AG10803 (cell line): Measurements from ENCODE around the gene LDLRAP1.

ENCODE experiments used
- DNase-seq: peaks from one replicate; pipeline ENCODE4 v3.0.0; 2010; ENCODE audit warnings: low read depth
- H3K4me3 ChIP-seq: 2 replicates; pipeline ENCODE4 v1.5.1; 2011; ENCODE audit warnings: mild to moderate bottlenecking, low read length, control low read depth
- CTCF ChIP-seq: conservative IDR thresholded peaks from 2 replicates; pipeline ENCODE4 v1.5.1; 2011; ENCODE audit warnings: mild to moderate bottlenecking, low read length, control low read depth, inconsistent platforms

LDLRAP1 gene

GRCh38 chr1:25566730-25567341, 23.4 kb downstream of the LDLRAP1 start:
- H3K4me3 ChIP-seq, result peak overlapping the region; percentile 37
- peak; percentile 30 for TF ChIP-seq CTCF
- DNase-seq, result peak; percentile 92

DNA sequence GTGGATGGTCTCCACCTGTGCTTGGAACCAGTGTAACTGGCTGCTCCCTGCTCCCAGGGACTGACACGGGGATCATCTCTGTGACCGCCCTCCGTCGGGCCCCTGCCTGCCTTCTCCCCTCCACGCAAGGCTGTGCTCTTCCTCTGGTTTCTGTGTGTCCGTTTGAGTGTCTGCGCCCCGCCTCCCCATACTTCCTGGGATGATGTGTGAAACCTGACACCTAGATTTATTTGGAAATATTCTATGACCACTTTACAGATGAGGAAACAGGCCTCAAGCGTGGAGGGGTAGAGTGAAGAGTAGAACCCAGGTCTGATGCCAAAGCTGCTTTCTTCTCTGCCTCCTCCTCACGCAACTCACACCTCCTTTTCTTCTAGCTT, 24.3 kb downstream of the LDLRAP1 start:
- no peak for TF ChIP-seq CTCF
- no peak overlapping the region for H3K4me3 ChIP-seq
- DNase-seq, result no peak

- 0 out of 2 replicates have a peak, but pooled peaks have one; percentile 7 for TF ChIP-seq CTCF
- H3K4me3 ChIP-seq, result peak overlapping the region; percentile 8
- peak; percentile 89 for DNase-seq
Observed at GRCh38 chr1:25568090-25568833, 24.9 kb downstream of the LDLRAP1 start.

GRCh38 chr1:25568834-25569596, 25.6 kb downstream of the LDLRAP1 start:
- no peak overlapping the region for H3K4me3 ChIP-seq
- DNase-seq, result peak; percentile 83
- no peak for TF ChIP-seq CTCF

- no peak for DNase-seq
- TF ChIP-seq CTCF, result no peak
- no peak overlapping the region for H3K4me3 ChIP-seq
Observed at GRCh38 chr1:25569597-25570396, 26.4 kb downstream of the LDLRAP1 start.

DNA sequence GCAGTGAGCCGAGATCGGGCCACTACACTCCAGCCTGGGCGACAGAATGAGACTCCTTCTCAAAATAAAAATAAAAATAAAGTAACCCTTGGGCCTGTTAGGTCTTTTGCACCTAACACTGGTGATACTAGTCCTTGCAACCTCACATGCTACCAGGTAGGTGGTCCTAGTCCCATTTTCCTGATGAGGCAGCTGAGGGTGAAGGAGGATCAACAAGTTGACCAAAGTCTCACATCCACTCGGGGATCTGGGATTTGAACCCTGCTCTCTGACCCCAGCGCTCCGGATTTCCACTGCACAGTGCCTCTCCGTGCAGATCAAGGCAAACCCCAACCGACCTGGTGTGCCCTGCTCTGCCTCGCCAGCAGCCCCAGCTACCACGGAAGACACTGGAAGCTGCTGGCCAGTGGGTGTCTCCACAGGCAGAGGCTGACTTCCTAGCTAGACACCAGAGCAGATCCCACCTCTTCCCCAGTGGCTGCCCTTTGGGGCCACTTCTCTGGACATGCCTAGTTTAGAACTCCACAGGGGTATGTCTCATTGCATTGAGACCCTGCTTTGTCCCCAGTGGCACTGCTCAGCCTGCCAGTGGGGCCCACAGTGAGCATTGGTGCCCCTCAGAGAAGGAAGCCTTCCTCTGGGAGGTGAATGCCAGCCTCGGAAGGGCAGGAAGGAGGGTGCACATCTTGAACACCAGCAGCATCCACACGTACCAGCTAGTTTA, 27.6 kb downstream of the LDLRAP1 start:
- no peak overlapping the region for H3K4me3 ChIP-seq
- no peak for TF ChIP-seq CTCF
- no peak for DNase-seq
